ENCODE measurements around the gene FYCO1.

The FYCO1 gene

DNA sequence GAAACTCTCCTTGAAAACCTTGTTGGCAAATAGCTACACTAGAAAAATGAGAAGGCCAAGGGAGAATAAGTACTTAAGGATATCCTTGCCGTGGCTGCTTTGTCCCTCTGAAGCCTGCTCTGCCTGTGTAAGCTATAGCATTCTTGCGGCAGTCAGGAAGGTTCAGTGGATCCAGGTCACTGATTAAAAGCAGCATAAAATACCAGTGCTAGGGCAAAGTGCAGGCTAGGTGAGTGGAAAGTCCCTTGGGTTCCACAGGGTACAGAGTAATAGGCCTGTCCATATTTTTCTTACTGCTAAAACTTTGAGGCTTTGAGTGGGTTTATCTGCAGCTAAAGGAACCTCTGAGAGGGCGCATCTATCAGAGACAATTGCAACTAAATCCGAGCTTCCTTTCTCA is 42.1 kb downstream of the FYCO1 start:
- H3K9me3 Mint-ChIP-seq: no peaks in the 10 kb centered on the region
- DNase-seq (ENCODE audit: low spot score in 2 of 2): no peak
- no peak for ATAC-seq (ENCODE audit: low read depth)
- no peaks in the 10 kb centered on the region for H3K4me1 Mint-ChIP-seq
- no peak overlapping the region for H3K4me3 Mint-ChIP-seq
- H3K36me3 Mint-ChIP-seq: peaks cover 39% of the 10 kb centered on the region
- no peak overlapping the region for H3K27ac Mint-ChIP-seq
- H3K27me3 Mint-ChIP-seq: no peaks in the 10 kb centered on the region

DNA sequence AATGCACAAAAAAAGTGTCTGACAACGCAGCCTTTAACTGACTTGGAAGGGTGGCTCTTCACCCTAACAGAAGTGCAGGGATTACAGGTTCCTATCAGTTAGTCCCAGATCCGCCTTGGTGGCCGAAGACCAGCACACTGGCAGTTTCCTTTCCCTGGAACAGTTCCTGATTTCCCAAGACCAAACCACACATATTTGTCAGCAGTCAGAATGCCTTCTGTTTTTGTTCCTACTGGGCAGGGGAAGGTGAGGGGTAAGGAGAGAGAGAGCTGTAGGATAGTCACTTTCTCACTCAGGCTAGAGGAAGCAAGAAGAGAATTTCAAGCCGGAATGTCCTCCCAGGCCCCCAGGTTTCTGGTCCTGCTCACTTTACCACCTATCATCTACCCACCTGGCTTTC is 43.2 kb downstream of the FYCO1 start:
- no peaks in the 10 kb centered on the region for H3K9me3 Mint-ChIP-seq
- no peak for DNase-seq (ENCODE audit: low spot score in 2 of 2)
- H3K4me1 Mint-ChIP-seq: no peaks in the 10 kb centered on the region
- ATAC-seq (ENCODE audit: low read depth): no peak
- H3K27ac Mint-ChIP-seq: no peak overlapping the region
- peaks cover 39% of the 10 kb centered on the region for H3K36me3 Mint-ChIP-seq
- H3K27me3 Mint-ChIP-seq: no peaks in the 10 kb centered on the region
- no peak overlapping the region for H3K4me3 Mint-ChIP-seq

DNA sequence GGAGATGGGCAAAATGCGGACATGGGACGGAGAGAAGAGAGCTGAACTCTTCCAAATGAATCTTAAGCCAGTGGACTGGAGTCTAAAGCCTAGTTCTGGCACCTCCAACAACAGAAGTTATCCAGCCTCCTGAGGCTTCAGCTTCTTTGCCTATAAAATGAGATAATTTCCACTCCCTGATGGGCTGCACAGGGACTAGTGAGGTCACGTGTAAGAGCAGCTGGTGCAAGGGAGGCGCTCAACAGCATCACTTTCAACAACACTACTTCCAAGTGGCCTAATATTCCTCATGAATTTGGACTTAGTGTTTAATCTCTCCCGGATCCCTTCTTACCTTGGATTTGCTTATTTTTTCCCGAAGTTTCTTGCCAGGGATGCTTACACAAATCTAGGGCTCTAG is 43.7 kb downstream of the FYCO1 start:
- DNase-seq (ENCODE audit: low spot score in 2 of 2) (no peak), ATAC-seq (ENCODE audit: low read depth) (no peak)
- Mint-ChIP-seq H3K4me1 (no peaks in the 10 kb centered on the region), H3K36me3 (peaks cover 42% of the 10 kb centered on the region), H3K9me3 (no peaks in the 10 kb centered on the region), H3K27ac (no peak overlapping the region), H3K27me3 (no peaks in the 10 kb centered on the region), H3K4me3 (no peak overlapping the region)

DNA sequence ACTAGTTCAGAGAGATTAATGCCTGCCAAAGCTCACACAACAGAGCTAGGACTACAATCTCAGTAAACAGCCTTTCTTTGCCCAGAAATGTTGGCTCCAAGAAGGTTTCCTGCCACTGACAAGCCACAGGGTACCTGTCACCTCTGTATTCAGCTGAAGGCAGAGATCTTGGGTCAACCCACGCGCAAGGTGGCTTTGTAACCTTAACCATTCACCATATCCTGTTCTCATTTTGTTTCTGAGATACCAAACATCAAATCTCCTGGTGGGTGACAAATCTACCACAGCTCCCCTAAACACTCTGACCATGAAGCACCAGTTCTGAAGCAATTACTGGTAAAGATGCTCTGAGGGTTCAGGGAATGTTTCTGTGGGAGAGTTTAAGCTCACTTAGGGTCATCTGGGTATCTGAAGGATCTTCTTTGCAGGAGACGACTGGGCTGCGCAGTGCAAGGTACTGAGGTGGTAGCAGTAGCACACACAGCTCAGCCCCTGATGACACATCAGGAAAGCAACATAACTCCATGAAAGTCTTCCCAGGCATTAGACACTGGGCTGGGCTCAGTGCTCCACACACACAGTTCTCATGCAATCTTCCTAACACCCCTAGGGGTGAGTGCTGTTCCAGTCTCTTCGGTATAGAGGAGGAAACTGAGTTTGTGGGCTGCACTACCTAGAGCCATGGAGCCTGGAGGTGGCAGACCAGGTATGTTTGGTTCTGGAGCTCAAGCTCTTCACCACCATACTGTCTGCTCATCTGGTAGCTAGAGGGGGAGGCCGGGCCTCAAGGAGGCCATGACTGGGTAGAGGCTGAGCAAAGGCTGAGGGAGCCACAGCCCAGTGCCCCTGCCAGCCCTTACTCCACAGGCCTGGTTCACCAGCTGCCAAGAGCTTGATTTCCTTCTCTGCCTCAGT is 44.7 kb downstream of the FYCO1 start:
- H3K4me1 Mint-ChIP-seq: no peaks in the 10 kb centered on the region
- H3K36me3 Mint-ChIP-seq: peaks cover 48% of the 10 kb centered on the region
- H3K27me3 Mint-ChIP-seq: no peaks in the 10 kb centered on the region
- H3K4me3 Mint-ChIP-seq: no peak overlapping the region
- no peak overlapping the region for H3K27ac Mint-ChIP-seq
- DNase-seq (ENCODE audit: low spot score in 2 of 2): no peak
- ATAC-seq (ENCODE audit: low read depth): no peak
- no peaks in the 10 kb centered on the region for H3K9me3 Mint-ChIP-seq

DNA sequence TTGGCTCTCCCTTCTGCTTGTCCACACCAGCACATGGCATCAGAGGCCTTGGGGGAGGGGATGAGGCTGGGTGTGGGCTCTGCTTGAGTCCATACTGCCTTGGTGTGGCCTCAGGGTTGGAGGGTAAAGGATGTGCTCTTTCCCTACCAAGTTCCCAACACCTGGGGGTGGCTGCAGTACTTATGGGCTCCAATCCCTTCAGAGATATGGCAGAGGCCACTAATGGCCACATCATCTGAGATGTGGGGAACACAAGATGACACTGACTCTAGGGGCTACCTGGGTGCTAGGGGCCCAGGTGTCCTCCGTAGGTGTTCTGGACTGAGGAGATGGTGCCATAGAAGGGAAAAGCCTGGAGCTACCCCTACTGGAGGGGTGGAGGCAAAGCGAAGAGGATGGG is 45.5 kb downstream of the FYCO1 start:
- no peak for ATAC-seq (ENCODE audit: low read depth)
- Mint-ChIP-seq H3K9me3 (no peaks in the 10 kb centered on the region), H3K27ac (no peak overlapping the region), H3K4me1 (no peaks in the 10 kb centered on the region), H3K4me3 (no peak overlapping the region), H3K36me3 (peaks cover 46% of the 10 kb centered on the region), H3K27me3 (no peaks in the 10 kb centered on the region)
- DNase-seq (ENCODE audit: low spot score in 2 of 2): no peak

DNA sequence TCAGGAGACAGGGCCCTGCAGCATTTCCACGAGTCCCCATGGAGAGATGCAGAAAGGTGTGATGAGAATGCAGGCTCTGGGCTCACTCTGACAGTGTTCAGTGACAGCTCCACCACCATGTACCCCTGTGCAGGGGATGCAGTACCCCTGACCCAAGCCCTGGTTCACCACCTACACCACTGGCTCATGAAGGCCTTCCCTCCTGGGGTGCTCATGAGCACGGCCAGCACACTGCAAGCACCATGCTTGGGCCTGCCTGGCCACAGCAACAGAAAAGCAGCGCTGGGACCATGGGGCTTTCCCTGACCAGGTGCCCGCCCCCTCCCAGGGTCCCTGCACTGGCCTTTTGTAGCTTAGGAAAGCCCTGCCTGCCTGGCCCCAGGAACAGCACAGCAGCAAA is 46.2 kb downstream of the FYCO1 start:
- DNase-seq (ENCODE audit: low spot score in 2 of 2): no peak
- no peaks in the 10 kb centered on the region for H3K9me3 Mint-ChIP-seq
- H3K4me1 Mint-ChIP-seq: no peaks in the 10 kb centered on the region
- no peak overlapping the region for H3K27ac Mint-ChIP-seq
- H3K27me3 Mint-ChIP-seq: no peaks in the 10 kb centered on the region
- peaks cover 43% of the 10 kb centered on the region for H3K36me3 Mint-ChIP-seq
- no peak for ATAC-seq (ENCODE audit: low read depth)
- H3K4me3 Mint-ChIP-seq: no peak overlapping the region

DNA sequence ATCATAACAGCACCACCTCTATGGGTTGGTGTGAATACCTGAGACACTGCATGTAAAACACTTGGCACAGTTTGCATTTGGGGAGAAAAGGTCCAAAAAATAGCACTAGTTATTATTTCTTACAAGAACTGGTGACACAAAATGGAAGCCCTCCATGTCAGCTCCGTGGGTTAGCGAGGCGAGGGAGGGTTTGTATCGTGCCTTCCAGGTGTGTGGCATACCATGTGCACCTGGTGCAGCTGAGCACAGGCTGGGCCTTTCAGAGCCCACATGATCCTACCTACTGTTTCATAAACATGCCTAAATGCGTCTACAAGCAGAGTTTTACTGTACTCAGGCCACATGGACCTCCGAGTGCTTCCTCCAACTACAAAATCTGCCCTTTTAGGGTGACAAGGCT is 46.7 kb downstream of the FYCO1 start:
- Mint-ChIP-seq H3K4me1 (no peaks in the 10 kb centered on the region), H3K27ac (no peak overlapping the region), H3K36me3 (peaks cover 38% of the 10 kb centered on the region), H3K27me3 (no peaks in the 10 kb centered on the region), H3K9me3 (no peaks in the 10 kb centered on the region), H3K4me3 (no peak overlapping the region)
- no peak for DNase-seq (ENCODE audit: low spot score in 2 of 2)
- ATAC-seq (ENCODE audit: low read depth): no peak

DNA sequence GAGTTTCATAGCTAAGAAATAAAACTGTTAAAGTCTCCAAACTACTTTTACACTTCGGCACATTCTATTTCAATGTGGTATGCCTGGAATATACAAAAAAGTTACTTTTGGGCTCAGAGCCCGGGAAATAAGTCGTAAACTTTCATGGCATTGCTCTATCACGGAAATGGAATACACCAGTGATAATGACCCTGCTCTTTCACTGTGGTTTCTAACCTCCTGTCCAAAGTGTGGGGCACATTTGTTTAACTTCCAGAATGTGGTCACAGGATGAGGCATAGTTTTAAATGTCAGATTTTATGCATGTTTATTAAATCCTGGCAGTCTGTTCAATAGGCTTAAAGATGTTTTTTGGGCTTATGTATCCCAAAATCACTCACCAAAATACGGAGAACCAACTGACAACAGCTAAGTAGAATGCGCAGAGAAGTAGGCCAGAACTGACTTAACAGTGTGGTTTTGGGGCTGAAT is 47.3 kb downstream of the FYCO1 start:
- Mint-ChIP-seq H3K27ac (no peak overlapping the region), H3K36me3 (peaks cover 37% of the 10 kb centered on the region), H3K4me1 (no peaks in the 10 kb centered on the region), H3K4me3 (no peak overlapping the region), H3K9me3 (no peaks in the 10 kb centered on the region), H3K27me3 (no peaks in the 10 kb centered on the region)
- ATAC-seq (ENCODE audit: low read depth) (no peak), DNase-seq (ENCODE audit: low spot score in 2 of 2) (no peak)

DNA sequence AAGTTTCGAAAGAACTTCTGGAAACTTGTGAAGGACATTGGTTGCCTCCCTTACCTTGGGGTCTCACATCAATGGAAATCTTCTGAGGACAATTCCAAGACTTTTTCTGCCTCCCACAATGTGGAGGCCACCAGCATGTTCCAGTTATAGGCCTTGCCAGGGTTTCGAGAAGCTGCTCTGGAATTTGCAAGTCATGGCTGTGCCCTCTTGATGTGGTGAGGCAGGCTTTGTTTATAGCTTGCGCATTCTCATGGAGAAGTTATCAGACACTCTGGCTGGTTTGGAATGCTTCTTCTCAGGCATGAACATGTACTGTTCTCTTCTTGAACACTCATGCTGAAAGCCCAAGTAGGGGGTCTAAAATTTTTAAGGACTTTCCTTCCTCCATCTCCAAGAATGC is 48.3 kb downstream of the FYCO1 start:
- peaks cover 33% of the 10 kb centered on the region for H3K36me3 Mint-ChIP-seq
- DNase-seq (ENCODE audit: low spot score in 2 of 2): no peak
- no peak overlapping the region for H3K4me3 Mint-ChIP-seq
- H3K27me3 Mint-ChIP-seq: no peaks in the 10 kb centered on the region
- no peak for ATAC-seq (ENCODE audit: low read depth)
- H3K9me3 Mint-ChIP-seq: no peaks in the 10 kb centered on the region
- H3K27ac Mint-ChIP-seq: no peak overlapping the region
- no peaks in the 10 kb centered on the region for H3K4me1 Mint-ChIP-seq

DNA sequence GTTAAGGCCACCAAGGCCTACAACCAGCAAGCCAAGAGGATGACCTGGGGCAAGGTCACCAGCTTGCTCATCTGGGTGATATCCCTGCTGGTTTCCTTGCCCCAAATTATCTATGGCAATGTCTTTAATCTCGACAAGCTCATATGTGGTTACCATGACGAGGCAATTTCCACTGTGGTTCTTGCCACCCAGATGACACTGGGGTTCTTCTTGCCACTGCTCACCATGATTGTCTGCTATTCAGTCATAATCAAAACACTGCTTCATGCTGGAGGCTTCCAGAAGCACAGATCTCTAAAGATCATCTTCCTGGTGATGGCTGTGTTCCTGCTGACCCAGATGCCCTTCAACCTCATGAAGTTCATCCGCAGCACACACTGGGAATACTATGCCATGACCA is 48.7 kb downstream of the FYCO1 start:
- H3K27ac Mint-ChIP-seq: no peak overlapping the region
- no peak overlapping the region for H3K4me3 Mint-ChIP-seq

DNA sequence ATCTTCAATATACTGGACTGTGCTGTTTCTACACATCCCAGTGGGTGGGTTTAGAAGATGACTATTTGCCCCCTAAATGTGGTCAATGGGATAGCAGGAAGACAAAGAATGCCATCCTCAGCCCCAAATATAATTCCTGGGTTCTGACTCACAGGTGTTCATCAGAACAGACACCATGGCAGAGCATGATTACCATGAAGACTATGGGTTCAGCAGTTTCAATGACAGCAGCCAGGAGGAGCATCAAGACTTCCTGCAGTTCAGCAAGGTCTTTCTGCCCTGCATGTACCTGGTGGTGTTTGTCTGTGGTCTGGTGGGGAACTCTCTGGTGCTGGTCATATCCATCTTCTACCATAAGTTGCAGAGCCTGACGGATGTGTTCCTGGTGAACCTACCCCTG is 49.3 kb downstream of the FYCO1 start:
- H3K4me3 Mint-ChIP-seq: no peak overlapping the region
- DNase-seq (ENCODE audit: low spot score in 2 of 2) (no peak), ATAC-seq (ENCODE audit: low read depth) (no peak)
- H3K27me3 Mint-ChIP-seq: no peaks in the 10 kb centered on the region
- no peak overlapping the region for H3K27ac Mint-ChIP-seq
- H3K36me3 Mint-ChIP-seq: peaks cover 25% of the 10 kb centered on the region
- H3K4me1 Mint-ChIP-seq: no peaks in the 10 kb centered on the region
- H3K9me3 Mint-ChIP-seq: no peaks in the 10 kb centered on the region

More for the DNA sequence above, 48.7 kb downstream of the FYCO1 start:
- no peaks in the 10 kb centered on the region for H3K9me3 Mint-ChIP-seq
- H3K4me1 Mint-ChIP-seq: no peaks in the 10 kb centered on the region
- peaks cover 28% of the 10 kb centered on the region for H3K36me3 Mint-ChIP-seq
- DNase-seq (ENCODE audit: low spot score in 2 of 2) (no peak), ATAC-seq (ENCODE audit: low read depth) (no peak)
- no peaks in the 10 kb centered on the region for H3K27me3 Mint-ChIP-seq

DNA sequence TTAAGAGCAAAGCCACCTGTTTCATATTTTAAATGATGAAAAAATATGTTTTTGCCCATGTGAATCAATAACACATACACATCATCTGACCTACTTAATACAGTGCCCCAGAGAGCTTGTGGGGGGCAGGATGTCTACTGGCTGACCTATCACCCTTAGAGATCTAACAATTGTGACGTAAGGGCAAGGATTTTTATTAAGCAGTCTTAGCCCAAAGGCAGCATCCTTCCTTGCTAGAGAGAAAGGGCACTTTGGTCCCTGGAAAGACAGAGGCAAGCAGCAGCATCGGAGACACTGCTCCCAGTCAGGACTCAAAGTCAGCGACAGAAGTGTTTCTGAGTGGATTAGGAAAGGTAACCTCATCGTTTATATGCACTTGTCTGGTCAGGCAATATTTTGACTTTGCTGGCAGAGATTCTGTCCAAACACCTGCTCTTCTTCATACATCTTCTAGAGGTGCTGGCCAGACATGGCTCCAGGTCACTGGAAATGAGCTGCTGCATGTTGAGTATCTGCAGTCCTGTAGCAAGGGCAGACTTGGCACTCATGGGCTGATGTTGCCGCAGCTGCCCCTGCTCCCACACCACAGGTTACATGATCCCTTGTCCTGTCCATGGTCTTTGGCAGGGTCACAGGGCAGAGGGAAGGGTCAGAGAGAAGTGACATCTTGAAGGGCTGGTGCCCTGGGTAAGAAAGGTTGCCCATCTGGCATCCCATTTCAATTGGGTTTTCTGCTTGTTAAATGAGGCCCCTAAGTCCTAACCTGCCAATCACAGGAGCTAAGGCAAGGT is 50.6 kb downstream of the FYCO1 start:
- Mint-ChIP-seq H3K4me1 (no peaks in the 10 kb centered on the region), H3K36me3 (peaks cover 28% of the 10 kb centered on the region), H3K27ac (peak overlapping the region; percentile 71), H3K27me3 (no peaks in the 10 kb centered on the region), H3K4me3 (no peak overlapping the region), H3K9me3 (no peaks in the 10 kb centered on the region)
- ATAC-seq (ENCODE audit: low read depth): no peak
- DNase-seq (ENCODE audit: low spot score in 2 of 2): no peak

DNA sequence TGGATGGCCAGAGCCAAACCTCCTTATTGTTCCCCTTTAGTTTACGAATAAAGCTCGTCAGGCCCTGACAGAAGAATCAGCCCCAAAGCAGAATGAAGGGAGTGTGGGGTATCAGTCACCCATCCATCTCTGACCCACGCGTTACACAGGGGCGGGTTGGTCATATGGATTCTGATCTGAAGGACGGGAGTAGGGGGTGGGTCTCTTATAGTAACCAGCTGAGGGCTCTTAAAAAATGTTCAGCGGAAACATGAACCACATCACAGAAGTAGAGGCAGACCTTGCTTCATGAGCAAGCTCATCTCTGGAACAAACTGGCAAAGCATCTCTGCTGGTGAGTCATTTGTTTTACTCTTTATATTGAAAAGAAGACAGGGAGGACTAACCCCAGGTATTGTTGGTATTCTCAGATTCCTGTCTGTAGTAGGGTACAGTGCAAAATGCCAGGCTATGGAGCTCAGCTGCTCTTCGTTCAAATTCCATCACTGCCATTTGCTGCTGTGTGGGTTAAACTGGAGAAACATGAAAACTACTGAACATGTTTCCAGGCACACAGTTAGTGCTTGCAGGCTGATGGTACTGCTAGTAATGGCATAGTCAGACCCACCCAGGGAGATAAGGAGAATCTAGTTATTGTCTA is 52.3 kb downstream of the FYCO1 start, which contains the start of gene CXCR6:
Gene CXCR6 (plus strand): TSS at position 258 of the 640 bp plus-strand sequence. CDS start 3,018 bp downstream, outside the sequence.
- Mint-ChIP-seq H3K4me3 (no peak within 1 kb of the TSS), H3K27ac (peak within 1 kb of the TSS; percentile 0), H3K4me1 (peaks cover 4% of the 10 kb centered on the region), H3K36me3 (peaks cover 20% of the 10 kb centered on the region), H3K27me3 (no peaks in the 10 kb centered on the region), H3K9me3 (no peaks in the 10 kb centered on the region)
- DNase-seq (ENCODE audit: low spot score in 2 of 2): no peak
- no peak for ATAC-seq (ENCODE audit: low read depth)

Measured in memory B cell (primary cell).